HL-60/S4 treated with retinoic acid at 250 ng/mL for 4 days and 3 days (cell line): Measurements from ENCODE around the gene RPS6KA4.

ENCODE experiments used
- in situ Hi-C: fragments of 300-500 bp; cut with MboI; formaldehyde crosslinking; loops from 2 replicates; pipeline ENCODE4 v1.7.0; 2022; ENCODE audit warnings: low sequenced_read_pairs

RPS6KA4 gene

DNA sequence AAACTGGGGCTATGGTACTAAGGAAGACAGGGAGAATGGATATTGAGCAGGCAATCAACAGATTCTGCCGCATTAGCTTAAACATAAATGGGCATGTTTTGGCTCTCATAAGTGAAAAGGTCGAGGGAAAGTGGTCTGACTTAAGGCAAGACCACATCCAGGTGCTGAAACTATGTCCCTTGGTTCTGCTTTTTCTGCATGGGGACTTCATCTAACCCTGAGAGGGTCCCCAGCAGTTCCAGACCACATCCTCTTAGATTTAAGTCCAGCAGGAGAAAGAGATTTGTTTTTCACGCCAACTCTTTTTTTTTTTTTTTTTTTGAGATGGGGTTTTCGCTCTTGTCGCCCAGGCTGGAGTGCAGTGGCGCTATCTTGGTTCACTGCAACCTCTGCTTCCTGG is 5.5 kb downstream of the RPS6KA4 start:
- in situ Hi-C loops: no loop called here

DNA sequence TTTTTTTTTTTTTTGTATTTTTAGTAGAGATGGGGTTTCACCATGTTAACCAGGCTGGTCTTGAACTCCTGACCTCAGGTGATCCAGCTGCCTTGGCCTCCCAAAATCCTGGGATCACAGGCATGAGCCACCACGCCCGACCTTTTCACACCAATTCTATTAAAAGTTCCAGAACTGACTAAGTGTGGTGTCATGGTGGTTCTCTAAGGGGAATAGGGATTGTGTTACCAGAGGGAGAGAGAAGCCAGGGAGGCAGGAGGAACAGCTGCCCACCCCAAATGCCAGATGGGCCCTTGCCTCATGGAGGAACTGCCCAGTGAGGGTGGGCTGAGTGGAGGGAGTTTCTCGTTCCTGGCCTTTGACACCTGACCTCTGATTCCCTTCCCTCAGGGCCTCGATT is 5.9 kb downstream of the RPS6KA4 start:
- in situ Hi-C loops: no loop called here

GRCh38 chr11:64366751-64367150 is 7.8 kb downstream of the RPS6KA4 start:
- in situ Hi-C loops: no loop called here

DNA sequence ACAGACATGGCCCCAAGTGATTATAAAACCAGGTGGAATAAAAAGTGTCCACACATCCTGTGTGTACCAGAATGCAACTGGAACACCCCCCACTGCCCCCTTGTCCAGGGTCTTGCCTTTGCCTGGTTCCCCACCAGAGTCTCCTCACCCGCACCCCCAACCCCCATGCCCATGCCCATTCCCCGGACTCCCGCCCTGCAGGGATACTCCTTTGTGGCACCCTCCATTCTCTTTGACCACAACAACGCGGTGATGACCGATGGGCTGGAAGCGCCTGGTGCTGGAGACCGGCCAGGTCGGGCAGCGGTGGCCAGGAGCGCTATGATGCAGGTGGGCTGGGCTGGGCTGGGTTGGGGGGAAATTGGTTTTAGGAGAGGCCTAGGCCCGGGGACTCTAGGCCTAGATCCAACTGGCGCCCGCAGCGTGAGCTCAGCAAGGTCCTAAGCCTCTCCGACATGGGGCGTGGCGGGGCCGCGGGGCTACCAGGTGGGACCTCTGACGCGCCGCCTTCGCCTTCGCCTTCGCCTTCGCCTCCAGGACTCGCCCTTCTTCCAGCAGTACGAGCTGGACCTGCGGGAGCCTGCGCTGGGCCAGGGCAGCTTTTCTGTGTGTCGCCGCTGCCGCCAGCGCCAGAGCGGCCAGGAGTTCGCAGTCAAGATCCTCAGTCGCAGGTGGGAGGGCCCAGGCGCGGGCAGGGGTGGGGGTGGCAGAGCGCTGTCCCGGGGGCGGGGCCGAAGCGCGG is 9.1 kb downstream of the RPS6KA4 start:
- in situ Hi-C loops: no loop called here

DNA sequence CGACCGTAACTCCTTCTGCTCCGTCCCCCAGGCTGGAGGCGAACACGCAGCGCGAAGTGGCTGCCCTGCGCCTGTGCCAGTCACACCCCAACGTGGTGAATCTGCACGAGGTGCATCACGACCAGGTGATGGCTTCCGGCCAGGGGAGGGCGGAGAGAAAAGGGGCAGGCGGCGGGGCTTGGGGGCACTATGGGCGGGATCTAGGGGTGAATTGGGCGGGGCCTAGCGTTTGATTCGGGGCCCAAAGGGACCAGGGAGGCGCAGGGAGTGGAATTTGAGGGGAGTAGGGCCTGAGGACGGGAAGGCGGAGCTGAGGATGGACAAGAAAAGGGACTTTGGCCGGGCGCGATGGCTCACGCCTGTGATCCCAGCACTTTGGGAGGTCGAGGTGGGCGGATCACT is 9.7 kb downstream of the RPS6KA4 start:
- in situ Hi-C loops: no loop called here

- in situ Hi-C loops: no loop called here
These were observed 10.8 kb downstream of the RPS6KA4 start for GRCh38 chr11:64369440-64370421.

DNA sequence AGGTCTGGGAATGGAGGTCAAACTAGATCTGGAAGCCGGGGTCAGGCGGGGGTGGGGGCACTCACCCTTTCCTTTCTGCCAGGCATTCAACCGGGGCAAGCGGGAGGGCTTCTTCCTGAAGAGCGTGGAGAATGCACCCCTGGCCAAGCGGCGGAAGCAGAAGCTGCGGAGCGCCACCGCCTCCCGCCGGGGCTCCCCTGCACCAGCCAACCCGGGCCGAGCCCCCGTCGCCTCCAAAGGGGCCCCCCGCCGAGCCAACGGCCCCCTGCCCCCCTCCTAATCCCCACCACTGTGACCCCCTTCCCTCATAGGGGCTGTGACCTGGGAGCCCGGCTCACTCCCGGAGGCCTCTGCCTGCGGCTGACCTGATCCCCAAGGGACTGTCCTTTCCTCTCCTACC is 12.2 kb downstream of the RPS6KA4 start:
- in situ Hi-C loops: no loop called here

DNA sequence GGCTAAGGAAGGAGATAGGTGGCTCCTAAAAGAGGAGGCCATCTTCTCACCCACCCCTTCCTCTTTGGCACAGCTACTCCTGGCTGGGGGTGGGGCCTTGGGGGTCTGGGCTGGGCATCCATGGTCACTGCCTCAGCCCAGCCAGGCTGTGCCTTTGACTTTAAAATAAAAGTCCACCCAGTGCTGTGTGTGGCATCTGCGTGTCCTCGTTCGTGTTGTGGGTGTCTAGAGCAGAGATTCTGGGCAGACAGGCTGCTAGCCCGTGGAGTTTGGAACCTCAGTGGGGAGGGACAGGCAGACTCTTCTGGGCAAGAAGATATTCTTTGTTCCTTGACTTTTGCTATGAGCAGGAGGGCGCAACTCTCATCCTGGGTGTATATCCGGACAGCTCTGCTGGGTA is 13.1 kb downstream of the RPS6KA4 start:
- in situ Hi-C loops: no loop called here

DNA sequence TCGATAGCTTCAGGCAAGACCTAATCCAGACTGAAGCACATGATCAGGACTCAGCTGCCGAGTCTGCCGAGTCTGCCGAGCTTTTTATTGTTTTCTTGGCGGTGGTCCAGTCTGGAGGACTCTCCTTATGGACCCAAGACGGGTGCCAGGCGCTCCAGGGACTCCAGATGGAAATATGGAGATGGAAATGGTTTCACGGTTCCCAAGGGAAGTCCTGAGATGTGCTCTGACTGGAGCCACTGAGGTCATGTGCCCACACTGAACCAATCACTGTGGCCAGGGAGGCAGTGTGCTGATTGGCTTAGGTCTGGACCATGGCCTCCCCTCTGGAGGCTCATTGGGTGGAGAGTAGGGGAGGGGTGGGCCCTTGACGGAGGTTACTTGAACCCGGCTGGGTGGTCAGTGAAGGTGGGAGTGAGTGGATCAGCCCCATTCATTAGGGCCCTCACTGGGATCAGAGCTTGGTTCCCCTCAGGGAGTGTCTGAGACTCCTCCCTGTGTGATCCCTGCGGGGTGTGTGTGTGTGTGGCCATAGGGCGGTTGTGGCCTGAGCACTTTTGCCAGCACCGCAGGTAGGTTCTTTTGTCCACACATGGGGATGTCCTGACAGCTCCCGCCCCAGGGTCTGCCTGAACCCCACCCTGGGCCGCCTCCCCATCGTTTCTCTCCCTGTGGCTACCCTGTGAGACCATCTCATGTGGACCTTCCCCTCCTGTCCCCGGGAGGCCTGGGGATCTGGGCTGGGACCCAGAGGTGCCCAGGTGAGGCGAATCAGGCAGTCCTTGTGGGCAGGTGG is 14.0 kb downstream of the RPS6KA4 start:
- in situ Hi-C loops: no loop called here

DNA sequence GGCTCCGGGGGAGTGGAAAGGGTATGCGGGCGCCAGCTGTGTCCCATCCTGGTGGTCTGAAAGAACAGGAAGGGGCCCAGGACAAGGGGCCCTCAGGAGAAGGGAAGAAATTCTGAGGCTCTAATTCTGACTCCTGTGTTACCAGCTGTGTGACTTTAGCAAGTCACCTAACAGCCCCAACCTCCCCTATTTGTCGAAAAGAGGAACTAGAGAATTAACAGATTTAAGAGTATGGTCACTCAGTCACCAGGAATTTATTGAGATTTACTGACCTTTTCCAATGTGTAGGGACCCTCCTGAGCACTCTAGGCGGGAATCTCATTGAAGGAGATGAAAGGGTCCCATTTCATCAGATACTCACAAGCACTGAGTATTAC is 14.6 kb downstream of the RPS6KA4 start:
- in situ Hi-C loops: no loop called here

GRCh38 chr11:64376071-64376470 is 17.1 kb downstream of the RPS6KA4 start:
- in situ Hi-C loops: no loop called here

DNA sequence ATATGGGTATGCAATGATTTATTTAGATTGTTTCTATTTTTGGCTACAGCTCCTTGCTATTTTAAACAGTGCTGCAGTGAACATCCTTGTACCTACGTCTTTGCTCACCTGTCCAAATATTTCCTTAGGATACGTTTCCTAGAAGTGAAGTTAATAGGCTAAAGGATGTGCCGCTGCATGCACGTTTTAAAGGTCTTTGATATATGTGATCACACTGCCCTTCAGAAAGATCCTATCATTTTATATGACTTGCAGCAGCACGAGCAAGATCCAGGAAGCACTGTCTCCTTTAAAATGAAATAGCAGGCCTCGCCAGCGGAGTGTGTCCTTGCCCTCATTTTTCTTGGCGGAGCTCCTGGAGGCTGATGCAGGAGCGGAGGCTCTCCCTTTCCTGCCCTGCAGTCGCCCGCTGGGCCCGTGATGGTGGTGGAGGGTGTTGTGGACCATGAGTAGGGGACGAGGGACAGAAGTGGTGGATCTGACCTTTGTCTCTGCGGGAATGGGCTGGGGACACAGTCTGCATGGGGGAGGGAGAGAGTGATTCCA is 19.4 kb downstream of the RPS6KA4 start:
- in situ Hi-C loops: no loop called here

DNA sequence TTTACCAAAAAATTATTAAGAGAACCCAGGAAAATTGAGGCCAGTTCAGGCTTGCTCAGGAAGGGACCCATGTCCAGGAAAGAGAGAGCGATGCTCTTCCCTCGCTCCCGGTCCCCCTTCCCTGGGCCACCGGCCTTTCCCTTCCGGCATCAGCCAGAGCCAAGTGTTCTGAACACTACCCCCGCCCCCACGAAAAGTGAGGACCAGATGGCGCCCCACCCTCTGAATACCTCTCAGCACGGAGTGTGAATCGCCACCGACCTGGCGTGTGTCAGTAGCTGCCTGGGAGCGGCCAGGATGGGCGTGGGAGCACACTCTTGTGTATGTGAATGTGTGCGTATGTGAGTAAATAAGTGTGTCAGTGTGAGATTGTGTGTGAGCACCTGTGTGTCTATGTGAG is 20.2 kb downstream of the RPS6KA4 start:
- in situ Hi-C loops: no loop called here

DNA sequence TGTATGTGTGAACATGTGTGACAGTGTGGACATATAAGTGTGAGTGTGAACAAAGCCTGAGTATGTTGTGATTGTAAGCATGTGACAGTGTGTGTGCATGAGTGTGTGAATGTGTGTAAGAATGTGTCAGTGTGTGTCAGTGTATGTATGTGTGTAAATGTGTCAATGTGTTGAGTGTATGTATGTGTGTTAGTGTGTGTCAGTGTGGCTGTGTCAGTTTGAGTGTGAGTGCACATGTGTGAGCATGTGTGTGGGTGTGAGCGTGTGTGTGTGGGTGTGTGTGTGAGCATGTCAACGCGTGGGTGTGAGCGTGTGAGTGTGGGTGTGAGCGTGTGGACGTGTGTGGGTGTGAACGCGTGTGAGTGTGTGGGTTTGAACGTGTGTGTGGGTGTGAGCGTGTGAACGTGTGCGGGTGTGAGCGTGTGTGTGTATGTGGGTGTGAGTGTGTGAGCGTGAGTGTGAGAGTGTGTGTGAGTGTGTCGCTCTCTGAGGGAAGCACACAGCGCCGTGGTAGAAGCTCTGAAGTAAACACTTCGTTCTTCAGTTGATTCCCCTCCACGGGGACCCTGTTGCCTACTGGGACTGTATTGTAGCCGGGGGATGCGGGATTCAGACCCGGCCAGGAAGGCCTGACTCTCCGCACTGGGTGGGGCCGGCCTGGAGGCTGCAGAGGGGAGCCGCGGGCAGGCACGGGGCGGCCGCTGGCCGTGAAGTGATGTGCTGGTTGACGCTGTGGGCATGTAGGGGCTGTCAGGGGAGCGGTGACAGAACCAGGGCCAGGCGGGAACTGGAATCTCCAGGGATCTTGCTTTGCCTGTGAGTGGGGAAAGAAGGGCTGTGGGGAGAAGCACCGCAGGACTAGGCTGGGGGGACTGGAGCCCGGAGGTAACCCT is 21.1 kb downstream of the RPS6KA4 start:
- in situ Hi-C loops: no loop called here

- in situ Hi-C loops: no loop called here
These were observed 22.4 kb downstream of the RPS6KA4 start for GRCh38 chr11:64381350-64381749.

DNA sequence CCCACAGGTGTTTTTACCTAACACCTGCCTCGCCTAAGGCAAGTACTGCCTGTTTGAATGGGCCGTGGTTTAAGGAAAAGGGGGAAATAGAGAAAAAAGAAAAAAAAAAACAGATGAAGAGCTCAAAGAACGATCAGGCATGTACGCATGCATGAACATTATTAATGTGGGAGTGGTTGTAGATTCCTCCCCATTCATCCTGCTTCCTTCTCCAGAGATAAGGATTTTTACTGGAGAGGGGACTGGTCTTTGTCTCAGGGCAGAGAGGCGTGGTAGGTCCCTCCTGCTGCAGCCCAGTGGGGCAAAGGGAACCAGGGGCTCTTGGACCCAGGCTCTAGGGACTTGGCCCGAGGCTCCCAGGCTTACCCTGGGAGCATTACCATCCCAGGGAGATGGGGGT is 23.1 kb downstream of the RPS6KA4 start:
- in situ Hi-C loops: no loop called here

- in situ Hi-C loops: no loop called here
These were observed 23.6 kb downstream of the RPS6KA4 start for GRCh38 chr11:64382586-64382985.

GRCh38 chr11:64383580-64383979 is 24.6 kb downstream of the RPS6KA4 start:
- in situ Hi-C loops: no loop called here

DNA sequence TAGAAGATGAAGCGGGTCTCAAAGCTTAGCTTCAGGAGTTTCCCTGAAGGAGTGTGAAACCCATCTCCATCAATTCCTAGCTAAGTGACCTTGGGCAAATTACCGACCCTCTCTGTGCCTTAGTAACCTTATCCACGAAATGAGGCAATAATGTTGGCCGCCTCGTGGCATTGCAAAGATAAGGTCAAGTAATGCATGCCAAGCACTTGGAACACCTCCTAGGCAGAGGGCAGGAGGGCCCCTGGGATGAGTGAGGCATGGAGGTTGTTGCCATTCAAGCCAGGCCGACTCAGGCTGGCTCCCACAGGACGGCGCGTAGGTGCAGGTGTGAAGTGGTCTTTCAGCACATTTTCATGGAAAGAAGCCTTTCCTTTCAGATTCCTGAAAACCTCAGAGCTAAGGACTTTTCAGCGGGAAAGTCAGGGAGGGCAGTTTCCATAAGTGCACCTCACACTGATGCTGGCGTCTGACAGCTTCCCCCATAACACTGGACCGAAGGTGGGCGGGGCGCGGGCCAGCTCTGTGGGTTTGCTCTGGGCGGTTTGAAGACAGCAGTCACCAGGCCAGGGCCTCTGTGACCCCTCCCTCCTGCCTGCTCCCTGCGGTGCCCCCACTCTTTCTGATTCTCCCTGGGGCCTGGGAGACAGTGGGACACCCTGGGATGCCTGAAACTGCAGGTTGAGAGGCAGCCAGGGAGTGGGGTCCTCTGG is 25.2 kb downstream of the RPS6KA4 start:
- in situ Hi-C loops: no loop called here
